K562 (cell line): ENCODE data around the gene PPARD. TPM values are rescaled to one million over a fixed set of nuclear protein-coding genes. Genes with fewer than 3 reads are reported as not detected.
A peak's percentile ranks its signal among the peaks of the same experiment; 100 is the strongest.

Experiments used
- ARHGAP35 ChIP-seq: fragments of 450-650 bp; IDR thresholded peaks from 2 replicates; pipeline ENCODE4 v1.6.1; 2018; ENCODE audit not compliant: partially characterized antibody
- ATF4 ChIP-seq: fragments of 450-650 bp; formaldehyde crosslinking; IDR thresholded peaks from 2 replicates; pipeline ENCODE4 v1.4.0; 2022; ENCODE audit warnings: mild to moderate bottlenecking, moderate library complexity
- DNMT1 ChIP-seq: fragments of 450-650 bp; IDR thresholded peaks from 2 replicates; pipeline ENCODE4 v1.6.1; 2016; ENCODE audit warnings: antibody characterized with exemption, mild to moderate bottlenecking
- MGA ChIP-seq: fragments of 450-650 bp; IDR thresholded peaks from 2 replicates; pipeline ENCODE4 v1.6.1; 2016; ENCODE audit warnings: mild to moderate bottlenecking, moderate library complexity
- MNT ChIP-seq, 2 experiments: fragments of 450-650 bp; conservative IDR thresholded peaks; 2 replicates each; pipeline ENCODE4 v1.6.1; 2017; ENCODE audit warnings: mild to moderate bottlenecking in 2 of 2, moderate library complexity in 2 of 2
- PCBP2 ChIP-seq: fragments of 200-400 bp; formaldehyde crosslinking; IDR thresholded peaks from 2 replicates; pipeline ENCODE4 v1.6.1; 2018; ENCODE audit warnings: low read length, low read depth, mild to moderate bottlenecking, moderate library complexity; ENCODE audit not compliant: poor library complexity, severe bottlenecking
- PHF21A ChIP-seq: fragments of 450-650 bp; IDR thresholded peaks from 2 replicates; pipeline ENCODE4 v1.6.1; 2017; ENCODE audit warnings: low read depth, borderline replicate concordance
- PRPF4 ChIP-seq: fragments of 200-400 bp; formaldehyde crosslinking; IDR thresholded peaks from one replicate; pipeline ENCODE4 v1.6.1; 2017; ENCODE audit warnings: low read length, low read depth, mild to moderate bottlenecking; ENCODE audit not compliant: insufficient read depth, poor library complexity, severe bottlenecking
- RBFOX2 ChIP-seq: fragments of 200-400 bp; formaldehyde crosslinking; IDR thresholded peaks from 2 replicates; pipeline ENCODE4 v1.6.1; 2017; ENCODE audit warnings: low read depth, mild to moderate bottlenecking, low read length, moderate library complexity
- RBM22 ChIP-seq: fragments of 200-400 bp; formaldehyde crosslinking; IDR thresholded peaks from 2 replicates; pipeline ENCODE4 v1.6.1; 2018; ENCODE audit warnings: low read length, low read depth; ENCODE audit not compliant: poor library complexity, severe bottlenecking
- TEAD1 ChIP-seq, 2 experiments: fragments of 450-650 bp in 1 of 2; sonication (generic) in 1 of 2; formaldehyde crosslinking; IDR thresholded peaks; 2 replicates each; pipeline versions ENCODE4 v1.4.0 to v1.8.0; 2020 to 2022; ENCODE audit warnings: mild to moderate bottlenecking in 2 of 2, missing genetic modification reagents in 1 of 2
- polyA plus RNA-seq, 8 experiments: library from polyadenylated mRNA; depleted of rRNA in 4 of 8; stranded (reverse) in 5 of 8; unstranded in 3 of 8; fragments of >200 nt; fragmentation: Nextera tagmentation in 2 of 8; fragmentation: Illumina TruSeq in 1 of 8; extraction: Ambion mirVana in 2 of 8; extraction: Trizol in 1 of 8; gene quantifications; 2 replicates each; pipeline versions ENCODE4 v1.2.1 to v1.2.3, GENCODE V29; 2011 to 2014; ENCODE audit warnings: inconsistent platforms in 1 of 8, missing spikeins in 1 of 8
- total RNA-seq, 7 experiments: library from RNA; depleted of rRNA in 6 of 7; stranded (reverse); fragments of >200 nt in 6 of 7; fragmentation: Illumina TruSeq in 2 of 7; extraction: Trizol in 2 of 7; gene quantifications; 2 replicates each; pipeline versions ENCODE4 v1.2.1 to v1.2.3, GENCODE V29; 2011 to 2021; ENCODE audit warnings: low replicate concordance in 1 of 7

Gene PPARD
- total and polyA plus RNA-seq, 9 of the 15 experiments (the other 6 are each of a cell fraction or from before 2014, with no cell fraction given), result 0.14 to 13.2 (median 3.8) TPM

- TF ChIP-seq TEAD1 (CRISPR knock-in tag; IDR thresholded peaks at IDR 0.05) (peak; percentile 53 to 80; a peak in 2 of 4 replicates), RBFOX2 (no peak), ARHGAP35 (no peak), MGA (no peak), DNMT1 (peak; percentile 92; the same call in 1 of the 2 replicates), PHF21A (no peak), PRPF4 (no peak), RBM22 (no peak), MNT (conservative IDR thresholded peaks at IDR 0.05) (peak in 1 of 2 experiments; percentile 65; a peak in 1 of 4 replicates), PCBP2 (no peak), ATF4 (peak; percentile 86)
Observed at GRCh38 chr6:35343092-35343834, 905 bp downstream of the PPARD start (continued).
